Testis (tissue), 3 donors: ENCODE data around the gene CELA1. TPM values are rescaled to one million over a fixed set of nuclear protein-coding genes. Genes with fewer than 3 reads are reported as not detected.

ENCODE experiments used
- DNase-seq: peaks from one replicate; pipeline ENCODE4 v3.0.0-alpha.2; 2019
- H3K27ac ChIP-seq, 2 donors: fragments of 200-600 bp; sonication (generic); one replicate each; pipeline ENCODE4 v1.5.1; 2019
- H3K27me3 ChIP-seq: fragments of 200-600 bp; sonication (generic); one replicate; pipeline ENCODE4 v1.5.1; 2019
- H3K36me3 ChIP-seq: fragments of 200-600 bp; sonication (generic); one replicate; pipeline ENCODE4 v1.5.1; 2017; ENCODE audit warnings: low read depth; ENCODE audit errors: missing control alignments
- H3K4me1 ChIP-seq: fragments of 200-600 bp; sonication (generic); one replicate; pipeline ENCODE4 v1.5.1; 2019
- H3K4me3 ChIP-seq, 2 donors: fragments of 200-600 bp; sonication (generic); one replicate each; pipeline ENCODE4 v1.5.1; 2017 to 2019
- H3K9me3 ChIP-seq: fragments of 200-600 bp; sonication (generic); one replicate; pipeline ENCODE4 v1.5.1; 2017
- POLR2A ChIP-seq: fragments of 450-650 bp; IDR thresholded peaks from one replicate; pipeline ENCODE4 v1.6.1; 2017; ENCODE audit warnings: antibody characterized with exemption, mild to moderate bottlenecking, moderate library complexity
- WGBS, 2 donors: methylation state at CpG; one replicate each; pipeline ENCODE4 v1.1.5; 2018; 5-methylcytosine and 5-hydroxymethylcytosine counted together
- intact Hi-C: fragments of 100-400 bp; cut with DNase I; formaldehyde crosslinking; loops from one replicate; pipeline ENCODE4 v1.15.1; 2023; ENCODE audit warnings: low total_unique reads
- polyA plus RNA-seq: library from polyadenylated mRNA; stranded (reverse); fragments of 350-450 nt; fragmentation: Illumina TruSeq; extraction: RNeasy Lipid Tissue Mini Kit (QIAGEN cat#74804); gene quantifications from one replicate; pipeline ENCODE4 v1.2.3, GENCODE V29; 2014; ENCODE audit warnings: low read depth, low replicate concordance; ENCODE audit not compliant: insufficient read depth
- total RNA-seq, 2 donors: library from RNA; depleted of rRNA; stranded (reverse); fragments of >200 nt; gene quantifications; one replicate each; pipeline ENCODE4 v1.2.3, GENCODE V29; 2016
- TF ChIP-seq, protein P1 (sequence below), 3 experiments: fragments of 450-650 bp in 2 of 3; fragments of 200-600 bp in 1 of 3; sonication (generic) in 1 of 3; IDR thresholded peaks; one replicate each; pipeline ENCODE4 v1.5.1; 2016 to 2019; ENCODE audit warnings: antibody characterized with exemption in 3 of 3, mild to moderate bottlenecking in 2 of 3, moderate library complexity in 1 of 3

CELA1 gene
- total and polyA plus RNA-seq, 3 donors from 2014 or later, result 0.50 TPM; not detected in 2

DNA sequence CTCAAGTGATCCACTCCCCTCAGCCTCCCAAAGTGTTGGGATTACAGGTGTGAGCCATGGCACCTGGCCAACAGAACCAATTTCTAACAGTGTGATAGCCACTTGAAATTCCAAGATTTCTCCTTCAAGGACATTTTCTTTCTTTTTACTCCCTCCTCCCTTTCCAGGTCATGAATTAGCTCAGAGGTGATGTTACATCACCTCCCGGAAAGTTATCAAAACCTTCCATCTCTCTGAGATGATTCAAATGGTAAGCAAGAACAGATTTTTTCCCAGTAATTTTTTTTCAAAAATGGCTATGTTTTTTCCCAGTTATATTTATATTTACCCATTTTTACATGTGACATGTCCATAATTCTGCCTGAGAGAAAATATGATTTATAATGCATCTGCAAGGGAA is 60.6 kb downstream of the CELA1 start:
- Histone ChIP-seq H3K27me3 (no peaks in the 10 kb centered on the region), H3K9me3 (no peaks in the 10 kb centered on the region), H3K4me1 (no peaks in the 10 kb centered on the region), H3K36me3 (no peaks in the 10 kb centered on the region), H3K27ac (no peak overlapping the region), H3K4me3 (no peak overlapping the region)
- WGBS, 2 donors, result 64 to 70% methylated on average over 1 of the region's 1 CpG
- intact Hi-C loops, result no loop called here
- TF ChIP-seq POLR2A, result no peak
- TF ChIP-seq, protein P1, sequence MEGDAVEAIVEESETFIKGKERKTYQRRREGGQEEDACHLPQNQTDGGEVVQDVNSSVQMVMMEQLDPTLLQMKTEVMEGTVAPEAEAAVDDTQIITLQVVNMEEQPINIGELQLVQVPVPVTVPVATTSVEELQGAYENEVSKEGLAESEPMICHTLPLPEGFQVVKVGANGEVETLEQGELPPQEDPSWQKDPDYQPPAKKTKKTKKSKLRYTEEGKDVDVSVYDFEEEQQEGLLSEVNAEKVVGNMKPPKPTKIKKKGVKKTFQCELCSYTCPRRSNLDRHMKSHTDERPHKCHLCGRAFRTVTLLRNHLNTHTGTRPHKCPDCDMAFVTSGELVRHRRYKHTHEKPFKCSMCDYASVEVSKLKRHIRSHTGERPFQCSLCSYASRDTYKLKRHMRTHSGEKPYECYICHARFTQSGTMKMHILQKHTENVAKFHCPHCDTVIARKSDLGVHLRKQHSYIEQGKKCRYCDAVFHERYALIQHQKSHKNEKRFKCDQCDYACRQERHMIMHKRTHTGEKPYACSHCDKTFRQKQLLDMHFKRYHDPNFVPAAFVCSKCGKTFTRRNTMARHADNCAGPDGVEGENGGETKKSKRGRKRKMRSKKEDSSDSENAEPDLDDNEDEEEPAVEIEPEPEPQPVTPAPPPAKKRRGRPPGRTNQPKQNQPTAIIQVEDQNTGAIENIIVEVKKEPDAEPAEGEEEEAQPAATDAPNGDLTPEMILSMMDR (IDR thresholded peaks at IDR 0.05), result no peak
- no peak for DNase-seq

DNA sequence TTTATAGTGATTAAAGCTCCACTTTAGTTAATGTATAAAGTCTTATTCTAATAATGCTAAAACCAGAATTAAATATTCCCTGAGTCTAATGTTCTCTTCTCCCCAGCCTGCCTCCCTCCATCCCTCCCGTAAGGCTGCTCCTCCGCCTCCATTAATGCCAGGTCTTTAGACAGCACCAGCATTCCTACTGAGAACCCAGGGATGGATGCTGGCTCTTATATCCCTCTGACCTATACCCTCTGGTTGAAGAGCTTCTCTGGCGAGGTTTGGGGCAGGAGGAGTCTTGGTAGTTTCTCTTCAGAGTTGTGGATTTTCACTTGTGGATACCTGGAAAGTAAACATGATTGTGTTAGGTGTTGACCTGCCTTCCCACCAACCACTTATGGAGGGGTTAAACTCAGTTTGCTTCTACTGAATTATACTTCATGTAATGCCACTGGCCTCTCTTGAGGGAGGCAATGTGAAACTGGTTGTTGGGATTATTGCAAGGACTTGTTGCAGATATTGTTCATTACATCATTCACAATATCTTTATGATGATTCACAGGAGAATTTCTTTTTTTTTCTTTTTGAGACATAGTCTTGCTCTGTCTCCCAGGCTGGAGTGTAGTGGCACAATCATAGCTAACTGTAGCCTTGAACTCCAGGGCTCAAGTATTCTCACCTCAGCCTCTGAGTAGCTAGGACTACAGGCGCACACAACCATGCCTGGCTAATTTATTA is 65.1 kb downstream of the CELA1 start:
- WGBS, 2 donors, result 91 to 95% methylated on average over 4 of the region's 4 CpGs
- intact Hi-C loops, result no loop called here
- H3K4me1 ChIP-seq, result no peaks in the 10 kb centered on the region
- H3K36me3 ChIP-seq, result no peaks in the 10 kb centered on the region
- no peaks in the 10 kb centered on the region for H3K27me3 ChIP-seq
- DNase-seq, result no peak
- TF ChIP-seq, protein P1 (IDR thresholded peaks at IDR 0.05), result no peak
- TF ChIP-seq POLR2A, result no peak
- no peaks in the 10 kb centered on the region for H3K9me3 ChIP-seq
- no peak overlapping the region for H3K27ac ChIP-seq
- H3K4me3 ChIP-seq, result no peak overlapping the region

Other genes with a start within 250 kb of the CELA1 start
- 10 to 100 TPM; 13.8 to 16.2 TPM for gene TFCP2, start 173.5 kb downstream of the CELA1 start, total RNA-seq
- 17.2 TPM for gene TFCP2, start 173.5 kb downstream of the CELA1 start, polyA plus RNA-seq
- gene POU6F1, start 128.6 kb downstream of the CELA1 start, total RNA-seq, result 1 to 10 TPM; 7.5 to 7.6 TPM
- 4.4 TPM for gene POU6F1, start 128.6 kb downstream of the CELA1 start, polyA plus RNA-seq
- gene DAZAP2, start 107.9 kb downstream of the CELA1 start, total RNA-seq, result 100 to 1,000 TPM; 106 to 176 TPM
- gene DAZAP2, start 107.9 kb downstream of the CELA1 start, polyA plus RNA-seq, result 226 TPM
- 10 to 100 TPM; 12.2 to 13.5 TPM for gene SMAGP, start 76.3 kb downstream of the CELA1 start, total RNA-seq
- 16.0 TPM for gene SMAGP, start 76.3 kb downstream of the CELA1 start, polyA plus RNA-seq
- 10 to 100 TPM; 10.9 to 13.4 TPM for gene BIN2, start 22.5 kb downstream of the CELA1 start, total RNA-seq
- gene BIN2, start 22.5 kb downstream of the CELA1 start, polyA plus RNA-seq, result 29.6 TPM
- gene GALNT6, start 44.7 kb upstream of the CELA1 start, total RNA-seq, result 1 to 10 TPM; 1.7 to 2.8 TPM
- 2.8 TPM for gene GALNT6, start 44.7 kb upstream of the CELA1 start, polyA plus RNA-seq
- gene SLC4A8, start 78.2 kb upstream of the CELA1 start, total RNA-seq, result 10 to 100 TPM; 63.7 to 78.6 TPM
- gene SLC4A8, start 78.2 kb upstream of the CELA1 start, polyA plus RNA-seq, result 52.7 TPM
- 10 to 100 TPM; 11.0 to 15.3 TPM for gene SCN8A, start 244.6 kb upstream of the CELA1 start, total RNA-seq
- 4.8 TPM for gene SCN8A, start 244.6 kb upstream of the CELA1 start, polyA plus RNA-seq